ENCODE data around the gene DOK6.

DOK6 gene

GRCh38 chr18:69747388-69747787 lies 346.7 kb downstream of the DOK6 start:
- DNase-seq = no peak
- H2BK12ac ChIP-seq (ENCODE audit: low read length) = no peak overlapping the region
- H2AK5ac ChIP-seq (ENCODE audit: low read length) = no peak overlapping the region
- no peaks in the 10 kb centered on the region for H3K36me3 ChIP-seq (ENCODE audit: control insufficient read depth in 1 of 2, insufficient read depth in 2 of 2, low read length in 2 of 2)
- no peaks in the 10 kb centered on the region for H3K79me2 ChIP-seq (ENCODE audit: control insufficient read depth, insufficient read depth, low read length, poor library complexity)
- H3K4me1 ChIP-seq (ENCODE audit: control insufficient read depth in 1 of 2, insufficient read depth in 2 of 2, low read length in 2 of 2) = no peaks in the 10 kb centered on the region
- H3K27me3 ChIP-seq (ENCODE audit: insufficient read depth, low read length) = no peaks in the 10 kb centered on the region
- H2AFZ ChIP-seq (ENCODE audit: insufficient read depth, low read length, poor library complexity) = no peak overlapping the region
- H2BK5ac ChIP-seq (ENCODE audit: low read depth, low read length, poor library complexity) = no peak overlapping the region
- no peak overlapping the region for H3K9ac ChIP-seq (ENCODE audit: low read length)
- no peaks in the 10 kb centered on the region for H3K79me1 ChIP-seq (ENCODE audit: low read length)
- H3K27ac ChIP-seq (ENCODE audit: low read depth, low read length) = no peak overlapping the region
- no peak overlapping the region for H4K12ac ChIP-seq (ENCODE audit: low read depth, low read length)
- no peaks in the 10 kb centered on the region for H3K9me3 ChIP-seq (ENCODE audit: insufficient read depth, low read depth, low read length)
- H3K23ac ChIP-seq (ENCODE audit: low read length) = no peak overlapping the region
- no CpG with 5 or more reads among the region's 2 CpGs for WGBS (ENCODE audit: extremely low coverage, insufficient coverage, insufficient read length)
- no peak overlapping the region for H3K14ac ChIP-seq (ENCODE audit: low read length)
- H3K18ac ChIP-seq (ENCODE audit: low read length) = no peak overlapping the region
- H3K4ac ChIP-seq (ENCODE audit: low read depth, low read length) = no peak overlapping the region
- no peak overlapping the region for H4K91ac ChIP-seq (ENCODE audit: low read depth, low read length)
- no peak overlapping the region for H4K8ac ChIP-seq (ENCODE audit: low read depth, low read length)
- no peak overlapping the region for H3K4me3 ChIP-seq (ENCODE audit: low read depth, low read length)
- no peak overlapping the region for H2BK120ac ChIP-seq (ENCODE audit: insufficient read depth, low read length, poor library complexity)
- no peak overlapping the region for H3K4me2 ChIP-seq (ENCODE audit: low read length)

DNA sequence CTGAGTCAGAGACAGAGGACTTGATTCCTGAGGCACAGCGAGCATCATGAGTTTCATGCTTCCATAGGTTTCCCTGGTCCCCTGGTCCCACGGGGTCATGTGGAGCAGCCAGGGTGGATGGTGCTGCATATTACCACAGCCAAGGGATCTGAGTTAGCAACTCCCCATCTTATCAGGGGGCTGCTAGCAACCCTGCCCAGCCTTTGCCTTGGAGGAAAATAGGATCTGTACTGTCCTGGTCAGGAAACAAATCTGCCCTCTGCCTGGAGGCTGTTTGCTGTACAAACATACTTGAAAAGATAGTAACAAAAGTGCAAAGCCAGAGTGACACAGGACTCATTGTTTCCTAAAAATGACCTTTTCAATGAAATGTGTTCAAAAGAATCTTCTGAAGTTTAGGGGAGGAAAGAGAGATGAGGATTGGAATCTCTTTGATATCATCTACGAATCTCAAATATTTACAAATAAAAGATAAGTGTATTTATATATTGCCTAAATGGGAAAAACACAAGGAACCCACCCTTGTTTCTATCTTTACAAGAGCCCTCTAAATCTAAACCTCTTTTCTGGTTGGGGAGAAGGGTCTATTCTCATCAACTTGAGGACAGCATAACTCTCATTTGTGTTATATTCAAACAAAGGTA lies 352.2 kb downstream of the DOK6 start:
- no peaks in the 10 kb centered on the region for H3K79me1 ChIP-seq (ENCODE audit: low read length)
- H2BK5ac ChIP-seq (ENCODE audit: low read depth, low read length, poor library complexity) = no peak overlapping the region
- no peak overlapping the region for H4K12ac ChIP-seq (ENCODE audit: low read depth, low read length)
- no peak overlapping the region for H3K9ac ChIP-seq (ENCODE audit: low read length)
- H3K27ac ChIP-seq (ENCODE audit: low read depth, low read length) = no peak overlapping the region
- no peak overlapping the region for H3K23ac ChIP-seq (ENCODE audit: low read length)
- H2AFZ ChIP-seq (ENCODE audit: insufficient read depth, low read length, poor library complexity) = no peak overlapping the region
- no CpG with 5 or more reads among the region's 3 CpGs for WGBS (ENCODE audit: extremely low coverage, insufficient coverage, insufficient read length)
- H3K4me3 ChIP-seq (ENCODE audit: low read depth, low read length) = no peak overlapping the region
- H3K79me2 ChIP-seq (ENCODE audit: control insufficient read depth, insufficient read depth, low read length, poor library complexity) = no peaks in the 10 kb centered on the region
- no peaks in the 10 kb centered on the region for H3K4me1 ChIP-seq (ENCODE audit: control insufficient read depth in 1 of 2, insufficient read depth in 2 of 2, low read length in 2 of 2)
- no peak overlapping the region for H3K18ac ChIP-seq (ENCODE audit: low read length)
- H2AK5ac ChIP-seq (ENCODE audit: low read length) = no peak overlapping the region
- H3K14ac ChIP-seq (ENCODE audit: low read length) = no peak overlapping the region
- no peaks in the 10 kb centered on the region for H3K36me3 ChIP-seq (ENCODE audit: control insufficient read depth in 1 of 2, insufficient read depth in 2 of 2, low read length in 2 of 2)
- no peaks in the 10 kb centered on the region for H3K27me3 ChIP-seq (ENCODE audit: insufficient read depth, low read length)
- no peak overlapping the region for H4K91ac ChIP-seq (ENCODE audit: low read depth, low read length)
- H2BK120ac ChIP-seq (ENCODE audit: insufficient read depth, low read length, poor library complexity) = no peak overlapping the region
- no peak overlapping the region for H2BK12ac ChIP-seq (ENCODE audit: low read length)
- no peak overlapping the region for H3K4me2 ChIP-seq (ENCODE audit: low read length)
- H3K4ac ChIP-seq (ENCODE audit: low read depth, low read length) = no peak overlapping the region
- no peak for DNase-seq
- H3K9me3 ChIP-seq (ENCODE audit: insufficient read depth, low read depth, low read length) = no peaks in the 10 kb centered on the region
- H4K8ac ChIP-seq (ENCODE audit: low read depth, low read length) = no peak overlapping the region

GRCh38 chr18:69754108-69754507 lies 353.4 kb downstream of the DOK6 start:
- H3K4me3 ChIP-seq (ENCODE audit: low read depth, low read length) = no peak overlapping the region
- no peaks in the 10 kb centered on the region for H3K9me3 ChIP-seq (ENCODE audit: insufficient read depth, low read depth, low read length)
- no peak overlapping the region for H3K4me2 ChIP-seq (ENCODE audit: low read length)
- no peak overlapping the region for H2BK120ac ChIP-seq (ENCODE audit: insufficient read depth, low read length, poor library complexity)
- no peak overlapping the region for H3K4ac ChIP-seq (ENCODE audit: low read depth, low read length)
- H3K14ac ChIP-seq (ENCODE audit: low read length) = no peak overlapping the region
- no peaks in the 10 kb centered on the region for H3K27me3 ChIP-seq (ENCODE audit: insufficient read depth, low read length)
- H2BK5ac ChIP-seq (ENCODE audit: low read depth, low read length, poor library complexity) = no peak overlapping the region
- no peak overlapping the region for H4K91ac ChIP-seq (ENCODE audit: low read depth, low read length)
- H3K18ac ChIP-seq (ENCODE audit: low read length) = no peak overlapping the region
- H3K36me3 ChIP-seq (ENCODE audit: control insufficient read depth in 1 of 2, insufficient read depth in 2 of 2, low read length in 2 of 2) = no peaks in the 10 kb centered on the region
- no peak overlapping the region for H2AFZ ChIP-seq (ENCODE audit: insufficient read depth, low read length, poor library complexity)
- H2AK5ac ChIP-seq (ENCODE audit: low read length) = no peak overlapping the region
- no CpG with 5 or more reads among the region's 3 CpGs for WGBS (ENCODE audit: extremely low coverage, insufficient coverage, insufficient read length)
- H3K9ac ChIP-seq (ENCODE audit: low read length) = no peak overlapping the region
- H3K23ac ChIP-seq (ENCODE audit: low read length) = no peak overlapping the region
- DNase-seq = no peak
- H3K27ac ChIP-seq (ENCODE audit: low read depth, low read length) = no peak overlapping the region
- H2BK12ac ChIP-seq (ENCODE audit: low read length) = no peak overlapping the region
- no peak overlapping the region for H4K8ac ChIP-seq (ENCODE audit: low read depth, low read length)
- H4K12ac ChIP-seq (ENCODE audit: low read depth, low read length) = no peak overlapping the region
- no peaks in the 10 kb centered on the region for H3K79me1 ChIP-seq (ENCODE audit: low read length)
- H3K4me1 ChIP-seq (ENCODE audit: control insufficient read depth in 1 of 2, insufficient read depth in 2 of 2, low read length in 2 of 2) = no peaks in the 10 kb centered on the region
- H3K79me2 ChIP-seq (ENCODE audit: control insufficient read depth, insufficient read depth, low read length, poor library complexity) = no peaks in the 10 kb centered on the region

- Histone ChIP-seq H3K9ac (ENCODE audit: low read length) (no peak overlapping the region), H2BK5ac (ENCODE audit: low read depth, low read length, poor library complexity) (no peak overlapping the region), H3K14ac (ENCODE audit: low read length) (no peak overlapping the region), H3K9me3 (ENCODE audit: insufficient read depth, low read depth, low read length) (no peaks in the 10 kb centered on the region), H3K79me2 (ENCODE audit: control insufficient read depth, insufficient read depth, low read length, poor library complexity) (no peaks in the 10 kb centered on the region), H3K79me1 (ENCODE audit: low read length) (no peaks in the 10 kb centered on the region), H3K4me1 (ENCODE audit: control insufficient read depth in 1 of 2, insufficient read depth in 2 of 2, low read length in 2 of 2) (no peaks in the 10 kb centered on the region), H3K4me2 (ENCODE audit: low read length) (no peak overlapping the region), H2BK120ac (ENCODE audit: insufficient read depth, low read length, poor library complexity) (no peak overlapping the region), H4K91ac (ENCODE audit: low read depth, low read length) (no peak overlapping the region), H2BK12ac (ENCODE audit: low read length) (no peak overlapping the region), H3K4ac (ENCODE audit: low read depth, low read length) (no peak overlapping the region), H3K27ac (ENCODE audit: low read depth, low read length) (no peak overlapping the region), H4K8ac (ENCODE audit: low read depth, low read length) (no peak overlapping the region), H3K18ac (ENCODE audit: low read length) (no peak overlapping the region), H3K27me3 (ENCODE audit: insufficient read depth, low read length) (no peaks in the 10 kb centered on the region), H3K4me3 (ENCODE audit: low read depth, low read length) (no peak overlapping the region), H3K36me3 (ENCODE audit: control insufficient read depth in 1 of 2, insufficient read depth in 2 of 2, low read length in 2 of 2) (no peaks in the 10 kb centered on the region), H2AFZ (ENCODE audit: insufficient read depth, low read length, poor library complexity) (no peak overlapping the region), H4K12ac (ENCODE audit: low read depth, low read length) (no peak overlapping the region), H3K23ac (ENCODE audit: low read length) (no peak overlapping the region), H2AK5ac (ENCODE audit: low read length) (no peak overlapping the region)
- DNase-seq = no peak
- no CpG with 5 or more reads among the region's 2 CpGs for WGBS (ENCODE audit: extremely low coverage, insufficient coverage, insufficient read length)
Measured at GRCh38 chr18:69755041-69755440, 354.4 kb downstream of the DOK6 start.
